Cardiac septum (tissue), 1 donor: ENCODE measurements around the gene DYNLT2. TPM values are rescaled to one million over a fixed set of nuclear protein-coding genes. Genes with fewer than 3 reads are reported as not detected.
"Not testable (repeated sequence)": the region's sequence is repeated elsewhere in the genome, so short reads cannot be mapped to it uniquely, and the experiment has no call there.

ENCODE experiments used
- DNase-seq: peaks from one replicate; pipeline ENCODE4 v3.0.0-alpha.2; 2020; ENCODE audit warnings: low spot score
- intact Hi-C: fragments of 100-400 bp; cut with DNase I; formaldehyde crosslinking; loops from one replicate; pipeline ENCODE4 v1.14.0; 2022
- total RNA-seq: library from RNA; stranded (reverse); fragmentation: NEBNext Ultra II Directional; extraction: Animal tissue kit (Norgen Biotek cat#: 25700); gene quantifications from one replicate; pipeline ENCODE4 v1.2.1, GENCODE V29; 2021
- donor health status: DM: no; HTN: no; CAD: no.

Gene DYNLT2
- total RNA-seq, 1 donor from 2014 or later = 0.83 TPM

GRCh38 chr6:169784821-169785340 lies 33.5 kb upstream of the DYNLT2 start:
- intact Hi-C loops = no loop called here
- DNase-seq = no peak

DNA sequence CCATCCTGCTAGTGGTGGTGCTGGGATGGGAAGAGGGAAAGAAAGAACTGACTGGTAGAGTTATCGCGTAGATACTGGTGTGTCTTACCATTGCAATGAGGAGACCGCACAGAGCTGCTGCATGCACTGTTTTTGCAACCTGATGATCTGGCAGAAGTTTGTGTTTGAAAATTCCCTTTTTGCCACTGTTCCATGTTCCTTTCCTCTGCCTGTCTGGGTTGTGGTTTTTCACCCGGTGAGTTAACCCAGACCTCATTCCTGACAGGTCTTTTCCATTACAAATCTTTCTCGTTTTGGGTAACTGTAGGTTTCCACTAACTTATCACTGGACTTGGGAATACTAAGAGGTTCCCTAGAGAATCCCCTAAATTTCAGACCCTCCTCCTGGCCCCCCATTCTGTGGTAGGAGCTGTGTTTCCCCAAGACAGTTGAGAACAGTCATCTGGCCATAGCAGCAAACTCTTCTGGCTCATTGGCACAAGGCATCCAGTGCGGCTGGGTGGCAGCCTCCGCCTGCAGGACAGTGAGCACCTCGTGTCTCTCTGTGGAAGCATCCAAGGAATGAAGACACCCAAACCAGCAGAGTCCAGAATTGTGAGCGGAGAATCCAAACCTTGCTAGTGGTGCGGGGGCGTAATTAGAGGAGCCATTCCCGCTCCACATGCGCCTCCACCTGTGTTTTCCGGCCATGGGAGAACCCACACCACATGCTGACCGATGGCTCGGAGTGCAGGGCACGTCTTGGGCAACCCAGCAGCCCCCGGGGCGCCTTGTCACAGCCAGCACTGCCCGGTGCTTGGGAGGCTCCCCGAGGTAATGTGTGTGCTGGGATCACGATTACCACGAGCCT lies 32.8 kb upstream of the DYNLT2 start:
- intact Hi-C loops = no loop called here
- peak; percentile 70 for DNase-seq

DNA sequence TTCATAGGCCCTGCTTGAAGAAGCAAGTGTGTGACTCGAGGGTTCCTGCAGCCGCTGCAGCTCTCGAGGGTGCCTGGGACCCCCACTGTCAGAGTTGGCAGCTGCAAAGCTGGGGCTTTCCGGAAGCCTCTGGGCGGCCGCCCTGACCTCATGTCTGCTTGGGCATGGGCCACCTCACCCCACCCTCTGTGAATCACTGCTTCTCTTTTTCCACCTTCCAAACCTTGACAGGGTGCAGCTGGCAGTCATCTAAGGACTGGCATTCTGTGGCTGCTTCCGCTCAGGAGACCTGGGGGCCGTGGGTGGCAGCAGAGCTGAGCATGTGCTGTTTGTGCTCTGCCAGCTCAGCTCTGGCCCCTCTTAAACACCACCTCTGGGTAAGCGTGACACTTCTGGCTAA lies 32.0 kb upstream of the DYNLT2 start:
- intact Hi-C loops = no loop called here
- no peak for DNase-seq

- intact Hi-C loops = no loop called here
- DNase-seq = no peak
Measured at GRCh38 chr6:169782966-169783365, 31.6 kb upstream of the DYNLT2 start.

DNA sequence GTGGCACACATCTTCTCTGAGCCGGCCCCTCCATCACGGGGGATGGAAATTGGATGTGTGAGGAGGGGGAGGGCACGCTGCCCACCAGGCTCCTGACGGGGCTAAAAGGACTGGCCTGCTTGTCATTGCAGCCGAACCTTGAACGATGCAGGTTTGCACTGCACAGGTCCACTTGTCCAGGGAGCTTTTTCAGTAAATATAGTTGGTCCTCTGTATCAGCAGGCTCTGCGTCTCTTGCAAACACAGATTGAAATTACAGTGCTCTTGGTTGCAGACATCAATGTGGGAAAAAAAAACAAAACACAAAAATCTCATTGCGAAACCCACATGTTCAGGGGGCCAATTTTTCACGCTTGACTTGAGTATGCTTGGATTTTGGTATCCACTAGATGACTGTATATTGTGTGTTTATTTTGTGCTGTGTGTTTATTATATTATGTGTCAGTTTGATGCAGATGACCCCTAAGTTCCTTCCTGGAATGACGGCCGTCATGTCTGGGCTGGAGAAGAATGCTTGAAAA lies 29.3 kb upstream of the DYNLT2 start:
- intact Hi-C loops = no loop called here
- no peak for DNase-seq

GRCh38 chr6:169779896-169780295 lies 28.5 kb upstream of the DYNLT2 start:
- no peak for DNase-seq
- intact Hi-C loops = no loop called here

- no peak for DNase-seq
- intact Hi-C loops = no loop called here
Measured at GRCh38 chr6:169779092-169779815, 27.9 kb upstream of the DYNLT2 start.

GRCh38 chr6:169778646-169779045 lies 27.3 kb upstream of the DYNLT2 start:
- no peak for DNase-seq
- intact Hi-C loops = no loop called here

- intact Hi-C loops = no loop called here
- DNase-seq = no peak
Measured at GRCh38 chr6:169777896-169778295, 26.5 kb upstream of the DYNLT2 start.

DNA sequence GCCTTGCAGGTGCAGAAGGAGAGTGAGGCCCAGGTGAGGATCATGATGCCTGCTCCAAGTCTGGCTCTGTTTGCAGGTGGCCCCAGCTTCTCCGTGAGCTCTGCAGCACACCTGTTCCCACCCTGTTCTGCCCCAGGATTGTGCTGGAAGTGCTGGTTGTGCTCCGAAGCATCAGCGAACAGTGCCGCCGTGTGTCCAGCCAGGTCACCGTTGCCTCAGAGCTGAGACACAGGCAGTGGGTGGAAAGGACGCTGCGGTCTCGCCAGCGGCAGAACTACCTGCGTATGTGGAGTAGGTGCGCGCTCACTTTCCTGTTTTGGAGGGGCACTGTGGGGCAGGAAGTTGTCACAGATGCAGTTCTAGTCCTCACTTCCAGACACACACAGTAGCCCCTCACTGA lies 25.0 kb upstream of the DYNLT2 start:
- intact Hi-C loops = no loop called here
- no peak for DNase-seq

- intact Hi-C loops = no loop called here
- DNase-seq = no peak
Measured at GRCh38 chr6:169775321-169775720, 23.9 kb upstream of the DYNLT2 start.

DNA sequence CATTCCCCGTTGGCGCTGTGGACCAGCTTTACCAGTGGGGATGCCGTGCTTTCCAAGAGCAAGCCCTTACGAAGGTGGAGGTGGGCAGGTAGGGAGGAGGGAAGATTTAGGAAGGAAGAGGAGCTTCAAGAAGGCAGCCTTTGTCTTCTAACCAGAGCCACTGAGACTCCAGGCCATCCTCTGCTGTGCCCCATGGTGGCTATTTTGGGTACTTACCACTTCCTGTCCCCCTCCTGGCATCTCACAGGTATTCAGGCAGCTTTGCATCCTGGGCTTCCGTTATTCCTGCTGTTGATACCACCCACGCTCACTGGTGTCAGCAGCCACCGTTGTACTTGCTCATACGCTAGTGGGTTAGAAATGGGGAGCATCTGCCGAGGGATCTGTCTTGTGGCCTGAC lies 23.0 kb upstream of the DYNLT2 start:
- no peak for DNase-seq
- intact Hi-C loops = no loop called here

DNA sequence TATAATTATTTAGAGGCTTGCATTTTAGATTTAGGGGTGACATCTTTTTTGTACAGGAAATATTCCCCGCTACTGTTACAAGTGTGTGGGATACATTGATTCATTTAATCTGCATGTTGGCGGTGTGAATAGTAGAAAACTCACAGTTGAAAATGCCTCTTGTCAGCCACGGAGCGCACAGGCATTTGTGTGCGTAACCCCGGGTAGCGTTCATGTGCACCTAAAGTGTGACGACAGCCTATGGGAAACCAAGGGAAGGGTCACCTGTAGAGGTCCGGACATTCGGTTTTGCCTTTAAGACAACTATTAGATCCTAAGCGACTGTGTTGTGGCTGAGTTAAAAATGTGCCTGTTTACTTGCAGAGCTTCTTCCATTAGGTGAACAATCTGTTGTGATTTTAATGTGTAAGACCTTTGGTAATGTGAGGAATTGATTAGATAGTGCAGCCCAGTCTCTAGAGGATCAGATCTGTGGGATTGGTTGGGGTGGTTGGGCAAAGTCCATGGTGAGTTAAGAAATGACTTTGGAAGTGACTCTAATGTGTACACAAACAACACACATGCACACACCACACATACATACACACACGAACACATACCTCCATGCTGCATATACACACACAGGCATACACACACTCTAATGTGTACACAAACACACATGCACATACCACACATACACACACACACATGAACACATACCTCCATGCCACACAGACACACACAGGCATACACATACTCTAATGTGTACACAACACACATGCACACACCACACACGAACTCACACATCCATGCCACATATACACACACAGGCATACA lies 15.8 kb upstream of the DYNLT2 start:
- DNase-seq = no peak
- intact Hi-C loops = no loop called here

GRCh38 chr6:169766232-169766631 lies 14.9 kb upstream of the DYNLT2 start:
- intact Hi-C loops = no loop called here
- no peak for DNase-seq

DNA sequence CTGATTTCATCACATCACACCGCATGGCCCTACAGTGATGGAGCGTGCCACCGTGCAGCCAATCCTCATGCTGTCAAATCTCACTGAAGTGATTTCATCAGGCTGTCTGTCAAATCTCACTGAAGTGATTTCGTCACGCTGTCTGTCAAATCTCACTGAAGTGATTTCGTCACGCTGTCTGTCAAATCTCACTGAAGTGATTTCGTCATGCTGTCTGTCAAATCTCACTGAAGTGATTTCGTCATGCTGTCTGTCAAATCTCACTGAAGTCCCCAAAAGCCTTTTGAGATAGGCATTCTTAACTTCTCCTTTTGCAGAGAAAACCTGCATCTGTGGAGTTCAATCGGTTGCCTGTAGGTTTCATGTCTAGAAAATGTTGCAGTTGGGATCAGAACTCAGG lies 14.4 kb upstream of the DYNLT2 start:
- intact Hi-C loops, DNase-seq: not testable (repeated sequence)

GRCh38 chr6:169763881-169764280 lies 12.5 kb upstream of the DYNLT2 start:
- intact Hi-C loops = no loop called here
- no peak for DNase-seq

- intact Hi-C loops = no loop called here
Measured at GRCh38 chr6:169763308-169763707, 11.9 kb upstream of the DYNLT2 start.

GRCh38 chr6:169755162-169755561 lies 3.8 kb upstream of the DYNLT2 start:
- no peak for DNase-seq
- intact Hi-C loops = no loop called here

More at GRCh38 chr6:169763308-169763707, 11.9 kb upstream of the DYNLT2 start:
- no peak for DNase-seq

DNA sequence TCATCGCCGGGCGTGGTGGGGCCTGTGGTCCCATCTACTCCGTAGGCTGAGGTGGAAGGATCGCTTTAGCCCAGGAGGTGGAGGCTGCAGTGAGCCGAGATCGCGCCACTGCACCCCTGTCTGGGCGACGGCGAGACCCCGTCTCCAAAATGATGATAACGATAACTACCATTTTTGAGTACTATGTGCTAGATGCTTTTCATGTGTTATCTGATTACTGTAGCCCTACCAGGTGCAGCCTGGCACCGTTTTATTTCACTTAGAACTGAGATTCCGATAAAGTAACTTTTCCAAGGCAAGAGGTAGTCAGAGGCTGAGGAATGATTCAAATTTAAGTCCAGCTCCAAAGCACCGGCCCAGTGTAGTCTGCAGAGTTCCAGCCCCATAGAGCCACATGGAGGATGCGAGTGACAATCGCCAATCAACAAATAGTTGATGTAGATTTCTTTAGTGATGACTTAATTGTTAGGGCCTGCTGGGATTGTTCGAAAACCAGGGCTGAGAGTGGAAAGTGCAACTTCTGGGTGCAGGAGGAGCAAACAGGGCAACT lies 777 bp upstream of the DYNLT2 start:
- DNase-seq = no peak
- intact Hi-C loops = loop anchor here (5.0 kb wide), 1 partner anchor 800 kb away; the partner anchor contains the start of genes PSMB1 and TBP
